ENCODE measurements around the gene SPINK1. TPM values are rescaled to one million over a fixed set of nuclear protein-coding genes. Genes with fewer than 3 reads are reported as not detected.
"Not testable (repeated sequence)": the region's sequence is repeated elsewhere in the genome, so short reads cannot be mapped to it uniquely, and the experiment has no call there.

SPINK1 gene
- total and polyA plus RNA-seq, 2 donors from 2014 or later, result 2.2 to 234 TPM

- no peaks in the 10 kb centered on the region for H3K27me3 ChIP-seq (ENCODE audit: control insufficient read depth, insufficient read depth, low read length)
- DNase-seq, result no peak
- no peak for TF ChIP-seq CTCF (IDR thresholded peaks at IDR 0.05; ENCODE audit: borderline replicate concordance, extremely low read depth, insufficient read depth)
- no peaks in the 10 kb centered on the region for H3K36me3 ChIP-seq (ENCODE audit: control insufficient read depth in 2 of 3, insufficient read depth in 3 of 3, low read length in 3 of 3)
- no peaks in the 10 kb centered on the region for H3K9me3 ChIP-seq (ENCODE audit: control insufficient read depth in 2 of 3, insufficient read depth in 1 of 3, low read length in 3 of 3)
- no peak overlapping the region for H3K27ac ChIP-seq (ENCODE audit: low read depth in 2 of 2, low read length in 2 of 2)
- H3K9ac ChIP-seq (ENCODE audit: low read length in 3 of 3), result no peak overlapping the region
- no peak for FAIRE-seq
- H3K4me1 ChIP-seq (ENCODE audit: control insufficient read depth in 2 of 3, insufficient read depth in 2 of 3, low read depth in 1 of 3, low read length in 3 of 3), result no peaks in the 10 kb centered on the region
- no peak overlapping the region for H3K4me3 ChIP-seq (ENCODE audit: low read length in 3 of 3)
- intact Hi-C loops (cut with DNase I), result no loop called here
Observed at GRCh38 chr5:147876141-147876540, 44.7 kb upstream of the SPINK1 start.

- no peak overlapping the region for H3K27ac ChIP-seq (ENCODE audit: low read depth in 2 of 2, low read length in 2 of 2)
- H3K4me3 ChIP-seq (ENCODE audit: low read length in 3 of 3), result no peak overlapping the region
- intact Hi-C loops (cut with DNase I), result no loop called here
- no peaks in the 10 kb centered on the region for H3K36me3 ChIP-seq (ENCODE audit: control insufficient read depth in 2 of 3, insufficient read depth in 3 of 3, low read length in 3 of 3)
- no peaks in the 10 kb centered on the region for H3K9me3 ChIP-seq (ENCODE audit: control insufficient read depth in 2 of 3, insufficient read depth in 1 of 3, low read length in 3 of 3)
- no peak for TF ChIP-seq CTCF (IDR thresholded peaks at IDR 0.05; ENCODE audit: borderline replicate concordance, extremely low read depth, insufficient read depth)
- no peak overlapping the region for H3K9ac ChIP-seq (ENCODE audit: low read length in 3 of 3)
- no peaks in the 10 kb centered on the region for H3K4me1 ChIP-seq (ENCODE audit: control insufficient read depth in 2 of 3, insufficient read depth in 2 of 3, low read depth in 1 of 3, low read length in 3 of 3)
- DNase-seq, result no peak
- H3K27me3 ChIP-seq (ENCODE audit: control insufficient read depth, insufficient read depth, low read length), result no peaks in the 10 kb centered on the region
- FAIRE-seq, result no peak
Observed at GRCh38 chr5:147874910-147875367, 43.5 kb upstream of the SPINK1 start.

GRCh38 chr5:147874118-147874875 is 42.8 kb upstream of the SPINK1 start:
- intact Hi-C loops (cut with DNase I); H3K4me1 ChIP-seq (ENCODE audit: control insufficient read depth in 2 of 3, insufficient read depth in 2 of 3, low read depth in 1 of 3, low read length in 3 of 3); H3K9ac ChIP-seq (ENCODE audit: low read length in 3 of 3); H3K27ac ChIP-seq (ENCODE audit: low read depth in 2 of 2, low read length in 2 of 2); H3K4me3 ChIP-seq (ENCODE audit: low read length in 3 of 3); FAIRE-seq; H3K36me3 ChIP-seq (ENCODE audit: control insufficient read depth in 2 of 3, insufficient read depth in 3 of 3, low read length in 3 of 3); H3K9me3 ChIP-seq (ENCODE audit: control insufficient read depth in 2 of 3, insufficient read depth in 1 of 3, low read length in 3 of 3); DNase-seq; H3K27me3 ChIP-seq (ENCODE audit: control insufficient read depth, insufficient read depth, low read length): not testable (repeated sequence)

GRCh38 chr5:147872744-147873435 is 41.4 kb upstream of the SPINK1 start:
- H3K27me3 ChIP-seq (ENCODE audit: control insufficient read depth, insufficient read depth, low read length); H3K4me1 ChIP-seq (ENCODE audit: control insufficient read depth in 2 of 3, insufficient read depth in 2 of 3, low read depth in 1 of 3, low read length in 3 of 3); FAIRE-seq; intact Hi-C loops (cut with DNase I); H3K4me3 ChIP-seq (ENCODE audit: low read length in 3 of 3); H3K36me3 ChIP-seq (ENCODE audit: control insufficient read depth in 2 of 3, insufficient read depth in 3 of 3, low read length in 3 of 3); DNase-seq; H3K27ac ChIP-seq (ENCODE audit: low read depth in 2 of 2, low read length in 2 of 2); H3K9me3 ChIP-seq (ENCODE audit: control insufficient read depth in 2 of 3, insufficient read depth in 1 of 3, low read length in 3 of 3); H3K9ac ChIP-seq (ENCODE audit: low read length in 3 of 3): not testable (repeated sequence)

GRCh38 chr5:147871980-147872549 is 40.6 kb upstream of the SPINK1 start:
- intact Hi-C loops (cut with DNase I); DNase-seq; FAIRE-seq; H3K27me3 ChIP-seq (ENCODE audit: control insufficient read depth, insufficient read depth, low read length); H3K9me3 ChIP-seq (ENCODE audit: control insufficient read depth in 2 of 3, insufficient read depth in 1 of 3, low read length in 3 of 3); H3K27ac ChIP-seq (ENCODE audit: low read depth in 2 of 2, low read length in 2 of 2); H3K4me3 ChIP-seq (ENCODE audit: low read length in 3 of 3); H3K4me1 ChIP-seq (ENCODE audit: control insufficient read depth in 2 of 3, insufficient read depth in 2 of 3, low read depth in 1 of 3, low read length in 3 of 3); H3K9ac ChIP-seq (ENCODE audit: low read length in 3 of 3); H3K36me3 ChIP-seq (ENCODE audit: control insufficient read depth in 2 of 3, insufficient read depth in 3 of 3, low read length in 3 of 3): not testable (repeated sequence)

GRCh38 chr5:147869892-147870291 is 38.4 kb upstream of the SPINK1 start:
- H3K9me3 ChIP-seq (ENCODE audit: control insufficient read depth in 2 of 3, insufficient read depth in 1 of 3, low read length in 3 of 3); FAIRE-seq: not testable (repeated sequence)

More at GRCh38 chr5:147869892-147870291, 38.4 kb upstream of the SPINK1 start:
- H3K4me1 ChIP-seq (ENCODE audit: control insufficient read depth in 2 of 3, insufficient read depth in 2 of 3, low read depth in 1 of 3, low read length in 3 of 3); H3K27me3 ChIP-seq (ENCODE audit: control insufficient read depth, insufficient read depth, low read length); H3K27ac ChIP-seq (ENCODE audit: low read depth in 2 of 2, low read length in 2 of 2); H3K36me3 ChIP-seq (ENCODE audit: control insufficient read depth in 2 of 3, insufficient read depth in 3 of 3, low read length in 3 of 3); DNase-seq; H3K4me3 ChIP-seq (ENCODE audit: low read length in 3 of 3); H3K9ac ChIP-seq (ENCODE audit: low read length in 3 of 3); intact Hi-C loops (cut with DNase I): not testable (repeated sequence)

All from kidney (tissue), 14 donors.